Karpas-422 (cell line): ENCODE data around the gene PCARE. TPM values are rescaled to one million over a fixed set of nuclear protein-coding genes. Genes with fewer than 3 reads are reported as not detected.

Experiments
- DNase-seq: peaks from one replicate; pipeline ENCODE4 v3.0.0-alpha.2; 2015
- H2AFZ ChIP-seq: fragments of 200-600 bp; sonication (generic); 2 replicates; pipeline ENCODE4 v1.6.1; 2014; ENCODE audit warnings: antibody characterized with exemption, low read length, mixed read lengths
- H3K27ac ChIP-seq: fragments of 200-600 bp; sonication (generic); 2 replicates; pipeline ENCODE4 v1.5.1; 2014; ENCODE audit warnings: mild to moderate bottlenecking, low read length, moderate library complexity
- H3K27me3 ChIP-seq: fragments of 200-600 bp; sonication (generic); 2 replicates; pipeline ENCODE4 v1.6.1; 2014; ENCODE audit warnings: low read length, mixed read lengths
- H3K36me3 ChIP-seq: fragments of 200-600 bp; sonication (generic); 2 replicates; pipeline ENCODE4 v1.6.1; 2014; ENCODE audit warnings: low read length, mixed read lengths; ENCODE audit not compliant: insufficient read depth
- H3K4me1 ChIP-seq: fragments of 200-600 bp; sonication (generic); 2 replicates; pipeline ENCODE4 v1.6.1; 2014; ENCODE audit warnings: mild to moderate bottlenecking, low read length, mixed read lengths
- H3K4me2 ChIP-seq: fragments of 200-600 bp; sonication (generic); 2 replicates; pipeline ENCODE4 v1.6.1; 2014; ENCODE audit warnings: low read length, low read depth, mild to moderate bottlenecking; ENCODE audit not compliant: poor library complexity, severe bottlenecking
- H3K4me3 ChIP-seq: fragments of 200-600 bp; sonication (generic); 2 replicates; pipeline ENCODE4 v1.5.1; 2014; ENCODE audit warnings: mild to moderate bottlenecking, antibody characterized with exemption, low read length, mixed read lengths
- H3K79me2 ChIP-seq: fragments of 200-600 bp; sonication (generic); 2 replicates; pipeline ENCODE4 v1.6.1; 2014; ENCODE audit warnings: mild to moderate bottlenecking, low read length, mixed read lengths
- H3K9ac ChIP-seq: fragments of 200-600 bp; sonication (generic); 2 replicates; pipeline ENCODE4 v1.6.0; 2014; ENCODE audit warnings: low read length
- H3K9me2 ChIP-seq: fragments of 200-600 bp; sonication (generic), shearing (Covaris generic); replicated peaks from 2 replicates; pipeline ENCODE4 v1.6.0; 2014; ENCODE audit warnings: mild to moderate bottlenecking, low read length, moderate library complexity; ENCODE audit not compliant: insufficient read depth
- H3K9me3 ChIP-seq: fragments of 300-700, 200-600 bp; sonication (generic); 2 replicates; pipeline ENCODE4 v1.6.1; 2014; ENCODE audit warnings: low read length, mixed read lengths
- H4K20me1 ChIP-seq: fragments of 200-600 bp; sonication (generic); 2 replicates; pipeline ENCODE4 v1.6.1; 2014; ENCODE audit warnings: mild to moderate bottlenecking, antibody characterized with exemption, low read length, low read depth; ENCODE audit not compliant: insufficient read depth
- total RNA-seq: library from RNA; depleted of rRNA; stranded (reverse); fragments of >200 nt; shearing (Covaris generic); gene quantifications from 2 replicates; pipeline ENCODE4 v1.2.3, GENCODE V29; 2014; ENCODE audit warnings: low replicate concordance

The PCARE gene
- total RNA-seq, 1 experiment from 2014 or later: not detected

DNA sequence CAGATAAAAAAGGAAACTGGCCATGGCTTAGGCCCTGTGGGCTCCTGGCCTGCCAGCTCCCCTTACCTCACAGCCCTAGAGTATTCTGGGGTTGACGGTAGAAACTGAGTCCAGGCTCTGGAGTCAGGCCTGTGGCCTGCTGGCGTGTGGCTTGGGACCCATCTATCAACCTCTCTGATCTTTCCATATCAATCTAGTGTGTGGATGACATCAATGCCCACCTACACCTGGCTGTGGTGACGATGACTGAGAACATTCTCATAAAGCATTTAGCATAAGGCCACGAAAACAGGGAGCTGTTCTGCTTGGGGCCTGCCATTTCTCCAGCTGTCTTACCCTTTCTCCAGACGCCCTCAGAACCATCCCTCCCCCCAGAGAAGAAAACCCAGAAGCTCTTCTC, 17.9 kb downstream of the PCARE start:
- Histone ChIP-seq H3K79me2 (no peaks in the 10 kb centered on the region), H3K27ac (no peak overlapping the region), H3K36me3 (no peaks in the 10 kb centered on the region), H4K20me1 (no peaks in the 10 kb centered on the region), H3K9me2 (no peaks in the 10 kb centered on the region), H3K4me3 (no peak overlapping the region), H2AFZ (no peak overlapping the region), H3K4me1 (no peaks in the 10 kb centered on the region), H3K9ac (no peak overlapping the region), H3K4me2 (no peak overlapping the region), H3K9me3 (no peaks in the 10 kb centered on the region), H3K27me3 (no peaks in the 10 kb centered on the region)
- DNase-seq: no peak

DNA sequence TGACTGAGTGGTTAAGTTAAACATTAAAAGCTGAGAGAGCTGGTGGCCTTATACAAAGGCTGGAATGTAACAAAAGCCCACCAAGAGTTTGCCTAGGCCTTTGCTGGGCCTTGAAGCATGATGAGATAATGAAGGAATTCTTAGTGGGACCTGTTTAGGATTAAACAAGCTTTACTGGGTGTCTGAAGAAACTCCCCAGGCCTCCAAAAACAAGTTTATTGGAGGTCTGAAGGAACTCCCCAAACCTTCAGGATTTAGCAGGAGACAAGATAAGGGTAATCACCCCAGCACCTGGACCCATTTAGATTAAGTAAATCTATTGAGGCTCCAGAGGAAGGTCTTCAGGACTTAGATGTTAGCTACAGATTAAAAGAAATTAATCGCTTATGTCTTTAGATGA, 18.7 kb downstream of the PCARE start:
- Histone ChIP-seq H3K9me3 (no peaks in the 10 kb centered on the region), H4K20me1 (no peaks in the 10 kb centered on the region), H3K9ac (no peak overlapping the region), H3K79me2 (no peaks in the 10 kb centered on the region), H3K27me3 (no peaks in the 10 kb centered on the region), H2AFZ (no peak overlapping the region), H3K27ac (no peak overlapping the region), H3K4me2 (no peak overlapping the region), H3K36me3 (no peaks in the 10 kb centered on the region), H3K9me2 (no peaks in the 10 kb centered on the region), H3K4me1 (no peaks in the 10 kb centered on the region), H3K4me3 (no peak overlapping the region)
- DNase-seq: no peak

DNA sequence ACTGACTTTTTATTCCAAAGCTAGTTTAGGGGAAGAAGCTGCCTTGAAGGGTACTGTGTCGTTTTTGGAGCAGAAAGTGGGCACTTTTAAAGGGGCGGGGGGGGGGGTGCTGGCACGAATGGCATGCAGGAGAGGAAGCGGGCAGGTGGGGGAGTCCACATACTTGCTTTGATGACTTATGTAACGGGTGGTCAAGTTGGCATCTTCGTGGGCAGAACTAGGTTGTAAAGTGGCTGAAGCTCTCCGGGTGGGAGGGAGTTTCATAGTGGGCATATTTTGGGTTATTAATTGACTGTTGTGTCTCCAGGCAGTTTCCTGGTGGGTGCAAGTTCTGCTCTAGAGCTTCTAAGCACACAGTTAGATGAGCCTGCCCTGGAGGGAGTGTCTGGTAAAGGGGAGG, 19.9 kb downstream of the PCARE start:
- Histone ChIP-seq H3K9ac (no peak overlapping the region), H2AFZ (no peak overlapping the region), H3K27ac (no peak overlapping the region), H3K4me3 (no peak overlapping the region), H4K20me1 (no peaks in the 10 kb centered on the region), H3K9me2 (no peaks in the 10 kb centered on the region), H3K4me2 (no peak overlapping the region), H3K36me3 (no peaks in the 10 kb centered on the region), H3K27me3 (no peaks in the 10 kb centered on the region), H3K79me2 (no peaks in the 10 kb centered on the region), H3K9me3 (no peaks in the 10 kb centered on the region), H3K4me1 (no peaks in the 10 kb centered on the region)
- DNase-seq: no peak

DNA sequence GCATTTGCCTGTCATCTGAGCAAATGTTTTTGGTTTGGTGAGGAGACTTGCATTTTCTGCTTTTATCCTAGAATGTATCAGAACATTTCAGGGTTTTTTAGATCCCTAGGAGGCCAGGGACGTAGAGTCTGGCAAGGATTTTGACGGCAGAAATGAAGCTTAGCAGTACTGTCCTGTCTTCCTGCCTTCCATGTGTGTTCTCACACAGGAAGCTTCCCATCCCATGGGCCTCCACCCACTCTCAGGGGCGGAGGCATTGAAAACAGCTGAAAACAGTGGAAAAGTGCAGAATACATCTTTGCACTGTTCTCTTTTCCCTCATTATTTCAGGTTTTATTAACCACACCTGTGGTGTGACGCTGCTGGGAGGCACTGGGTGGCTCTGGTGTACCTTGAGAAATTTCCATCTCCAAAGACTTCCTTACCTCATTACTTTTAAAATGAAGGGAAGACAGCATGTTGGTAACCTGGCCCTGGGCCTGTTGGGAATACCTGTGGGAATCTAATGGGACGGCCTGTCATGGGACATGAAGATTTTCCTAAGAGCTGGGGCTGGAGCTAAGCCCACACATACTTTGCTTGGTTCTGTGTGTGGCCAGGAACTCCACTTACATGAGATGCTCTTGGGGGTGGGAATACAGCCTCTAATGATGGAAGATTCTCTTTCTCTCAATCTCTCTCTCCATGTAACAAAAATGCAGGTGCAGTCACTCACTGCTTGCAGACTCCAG, 20.5 kb downstream of the PCARE start:
- Histone ChIP-seq H3K9ac (no peak overlapping the region), H3K9me2 (no peaks in the 10 kb centered on the region)

DNA sequence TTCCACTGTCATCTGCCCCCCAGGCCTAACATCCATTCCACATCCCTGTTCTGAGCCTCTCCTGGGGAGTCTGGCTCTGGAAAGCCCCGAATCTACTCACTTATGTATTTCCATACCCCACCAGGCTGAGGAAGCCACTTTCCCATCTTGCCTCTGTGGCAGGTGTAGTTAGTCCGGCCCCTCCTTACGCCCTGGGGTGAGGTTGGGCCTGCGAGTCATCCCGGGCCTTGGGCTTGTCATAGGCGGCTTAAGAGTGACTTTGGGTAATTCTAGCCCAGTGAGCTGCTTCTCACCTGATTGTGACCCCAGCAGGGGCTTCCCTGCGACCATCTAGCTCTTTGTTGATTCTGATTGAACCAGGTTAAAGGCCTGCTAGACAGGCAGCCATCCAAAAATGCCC, 21.1 kb downstream of the PCARE start:
- H3K9me3 ChIP-seq: no peaks in the 10 kb centered on the region
- H3K9ac ChIP-seq: no peak overlapping the region
- H2AFZ ChIP-seq: no peak overlapping the region
- no peaks in the 10 kb centered on the region for H4K20me1 ChIP-seq
- no peak for DNase-seq
- no peak overlapping the region for H3K4me2 ChIP-seq
- no peaks in the 10 kb centered on the region for H3K9me2 ChIP-seq
- no peaks in the 10 kb centered on the region for H3K4me1 ChIP-seq
- H3K79me2 ChIP-seq: no peaks in the 10 kb centered on the region
- no peaks in the 10 kb centered on the region for H3K27me3 ChIP-seq
- H3K27ac ChIP-seq: no peak overlapping the region
- no peaks in the 10 kb centered on the region for H3K36me3 ChIP-seq
- H3K4me3 ChIP-seq: no peak overlapping the region

More for the DNA sequence above, 20.5 kb downstream of the PCARE start:
- no peak for DNase-seq
- H3K4me1 ChIP-seq: no peaks in the 10 kb centered on the region
- no peak overlapping the region for H3K4me3 ChIP-seq
- no peak overlapping the region for H2AFZ ChIP-seq
- no peak overlapping the region for H3K4me2 ChIP-seq
- no peaks in the 10 kb centered on the region for H3K79me2 ChIP-seq
- H3K27me3 ChIP-seq: no peaks in the 10 kb centered on the region
- no peaks in the 10 kb centered on the region for H4K20me1 ChIP-seq
- no peaks in the 10 kb centered on the region for H3K36me3 ChIP-seq
- H3K27ac ChIP-seq: no peak overlapping the region
- H3K9me3 ChIP-seq: no peaks in the 10 kb centered on the region

DNA sequence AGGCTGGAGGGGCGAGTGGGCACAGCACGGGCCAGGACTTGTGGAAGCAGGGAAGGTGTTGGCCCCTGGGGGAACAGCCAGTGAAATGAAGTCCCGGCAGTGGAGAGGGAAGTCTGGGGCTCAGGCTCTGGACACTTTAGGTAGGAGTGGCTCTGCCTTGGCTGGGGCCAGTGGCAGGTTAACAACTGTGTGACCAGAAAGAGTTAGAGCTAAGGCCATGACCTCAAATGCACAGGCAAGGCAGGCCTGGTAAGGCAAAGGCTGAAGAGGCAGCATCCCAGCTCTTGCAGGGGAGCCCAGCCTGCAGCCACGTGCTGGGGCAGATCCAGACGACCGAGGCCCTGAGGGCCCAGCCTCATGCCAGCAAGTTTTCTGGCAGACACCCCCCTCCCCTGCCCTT, 21.5 kb downstream of the PCARE start:
- DNase-seq: no peak
- Histone ChIP-seq H3K9me2 (no peaks in the 10 kb centered on the region), H3K4me1 (no peaks in the 10 kb centered on the region), H3K27me3 (no peaks in the 10 kb centered on the region), H3K36me3 (no peaks in the 10 kb centered on the region), H3K9ac (no peak overlapping the region), H3K9me3 (no peaks in the 10 kb centered on the region), H3K4me3 (no peak overlapping the region), H2AFZ (no peak overlapping the region), H3K79me2 (no peaks in the 10 kb centered on the region), H4K20me1 (no peaks in the 10 kb centered on the region), H3K27ac (no peak overlapping the region), H3K4me2 (no peak overlapping the region)

DNA sequence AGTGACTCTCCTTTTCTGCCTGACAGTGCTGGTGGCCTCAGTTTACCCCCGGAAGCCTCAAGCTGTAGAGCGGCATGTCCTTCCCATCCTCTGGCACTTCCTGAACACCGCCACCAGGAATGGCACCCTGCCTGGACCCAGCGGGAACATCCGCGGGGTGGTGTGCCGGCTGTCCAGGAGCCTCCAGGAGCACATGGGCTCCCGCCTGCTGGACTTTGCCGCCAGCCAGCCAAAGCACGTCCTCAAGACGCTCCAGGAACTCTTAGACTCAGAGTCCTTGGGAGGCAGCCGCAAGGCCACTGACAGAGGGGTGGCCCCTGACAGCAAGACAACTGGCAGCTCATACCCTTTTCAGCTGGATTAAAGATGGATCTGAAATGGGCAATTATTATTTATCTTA, 22.6 kb downstream of the PCARE start:
- H3K4me1 ChIP-seq: no peaks in the 10 kb centered on the region
- H4K20me1 ChIP-seq: no peaks in the 10 kb centered on the region
- H3K36me3 ChIP-seq: no peaks in the 10 kb centered on the region
- H3K27ac ChIP-seq: no peak overlapping the region
- H3K79me2 ChIP-seq: no peaks in the 10 kb centered on the region
- no peak overlapping the region for H3K4me3 ChIP-seq
- H3K27me3 ChIP-seq: no peaks in the 10 kb centered on the region
- H2AFZ ChIP-seq: no peak overlapping the region
- no peaks in the 10 kb centered on the region for H3K9me2 ChIP-seq
- no peak overlapping the region for H3K4me2 ChIP-seq
- H3K9ac ChIP-seq: no peak overlapping the region
- no peak for DNase-seq
- no peaks in the 10 kb centered on the region for H3K9me3 ChIP-seq

DNA sequence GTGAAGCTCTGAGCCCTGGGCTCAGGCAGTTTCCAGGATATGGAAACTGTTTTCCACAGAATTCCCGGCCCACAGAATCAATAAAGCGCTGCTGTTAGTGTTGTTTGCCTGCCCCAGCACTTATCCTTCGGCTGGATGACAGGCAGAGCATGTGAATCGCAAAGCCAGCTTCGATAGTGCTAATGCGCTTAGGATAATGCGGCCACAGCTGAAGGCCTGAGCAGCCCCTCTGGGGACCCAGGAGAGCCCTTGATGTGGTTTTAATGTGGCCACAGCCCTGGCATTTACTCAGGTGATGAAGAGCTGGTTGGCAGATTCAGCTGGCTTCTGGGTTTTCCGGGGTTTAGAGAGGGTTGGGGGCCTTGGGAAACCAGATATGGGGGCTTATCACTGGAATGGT, 23.7 kb downstream of the PCARE start:
- H3K79me2 ChIP-seq: no peaks in the 10 kb centered on the region
- no peak overlapping the region for H3K4me3 ChIP-seq
- no peak overlapping the region for H3K4me2 ChIP-seq
- H3K9me2 ChIP-seq: no peaks in the 10 kb centered on the region
- no peak overlapping the region for H3K9ac ChIP-seq
- H3K27ac ChIP-seq: no peak overlapping the region
- H3K9me3 ChIP-seq: no peaks in the 10 kb centered on the region
- H4K20me1 ChIP-seq: no peaks in the 10 kb centered on the region
- no peak for DNase-seq
- H2AFZ ChIP-seq: no peak overlapping the region
- no peaks in the 10 kb centered on the region for H3K36me3 ChIP-seq
- no peaks in the 10 kb centered on the region for H3K27me3 ChIP-seq
- no peaks in the 10 kb centered on the region for H3K4me1 ChIP-seq
